A673 (cell line): ENCODE data around the gene DET1. TPM values are rescaled to one million over a fixed set of nuclear protein-coding genes. Genes with fewer than 3 reads are reported as not detected.

Experiments used
- BruUV-seq: library from RNA; stranded (reverse); fragments of 400-500 nt; replicated peaks from 2 replicates; lab custom pipeline; 2021; lab: Mats Ljungman, UMichigan
- CTCF ChIA-PET: fragments of 300-600 bp; sonication (Branson Sonifier 250); formaldehyde crosslinking; loops from one replicate; lab custom pipeline; 2022; ENCODE audit warnings: antibody characterized with exemption; lab: Charles Lee
- POLR2A ChIA-PET: fragments of 300-600 bp; sonication (Branson Sonifier 250); formaldehyde crosslinking; loops from one replicate; lab custom pipeline; 2022; ENCODE audit warnings: antibody characterized with exemption; ENCODE audit not compliant: low non-redundant PET; lab: Charles Lee
- DNase-seq: peaks from one replicate; pipeline ENCODE4 v3.0.0-alpha.2; 2015; ENCODE audit warnings: low spot score
- H3K27ac ChIP-seq: fragments of 200-600 bp; sonication (generic); 2 replicates; pipeline ENCODE4 v1.5.1; 2016; ENCODE audit warnings: mixed run types, low read depth, mild to moderate bottlenecking, mixed read lengths, antibody characterized with exemption, low read length; ENCODE audit not compliant: poor library complexity, severe bottlenecking
- H3K27me3 ChIP-seq: fragments of 200-600 bp; sonication (generic); replicated peaks from 2 replicates; pipeline ENCODE4 v1.6.1; 2017; ENCODE audit warnings: mixed run types, low read depth, mild to moderate bottlenecking, mixed read lengths, antibody characterized with exemption, low read length; ENCODE audit not compliant: insufficient read depth, poor library complexity
- H3K36me3 ChIP-seq: fragments of 200-600 bp; sonication (generic); 2 replicates; pipeline ENCODE4 v1.6.1; 2016; ENCODE audit warnings: mixed run types, mild to moderate bottlenecking, mixed read lengths, antibody characterized with exemption, low read length; ENCODE audit not compliant: insufficient read depth, poor library complexity, severe bottlenecking
- H3K4me1 ChIP-seq: fragments of 200-600 bp; sonication (generic); 2 replicates; pipeline ENCODE4 v1.6.1; 2017; ENCODE audit warnings: mixed run types, mild to moderate bottlenecking, mixed read lengths, antibody characterized with exemption, low read length; ENCODE audit not compliant: insufficient read depth, poor library complexity, severe bottlenecking
- H3K4me3 ChIP-seq: fragments of 200-600 bp; sonication (generic); 2 replicates; pipeline ENCODE4 v1.5.1; 2016; ENCODE audit warnings: low read depth, mixed run types, mild to moderate bottlenecking, mixed read lengths, low read length; ENCODE audit not compliant: poor library complexity, severe bottlenecking
- H3K9me3 ChIP-seq: fragments of 200-600 bp; sonication (generic); 2 replicates; pipeline ENCODE4 v1.6.1; 2016; ENCODE audit warnings: mixed run types, low read depth, mild to moderate bottlenecking, mixed read lengths, antibody characterized with exemption, low read length; ENCODE audit not compliant: poor library complexity, severe bottlenecking
- EZH2 ChIP-seq: fragments of 200-600 bp; sonication (generic); IDR thresholded peaks from 2 replicates; pipeline ENCODE4 v1.6.1; 2017; ENCODE audit warnings: borderline replicate concordance, low read depth, mild to moderate bottlenecking, mixed read lengths, antibody characterized with exemption, low read length; ENCODE audit not compliant: poor library complexity, severe bottlenecking
- intact Hi-C: fragments of 100-400 bp; cut with micrococcal nuclease; formaldehyde crosslinking; loops from one replicate; pipeline ENCODE4 v1.10.0; 2022; ENCODE audit not compliant: unreplicated experiment
- total RNA-seq: library from RNA; stranded (reverse); gene quantifications from 2 replicates; pipeline ENCODE4 v1.2.3, GENCODE V29; 2021
- TF ChIP-seq, protein P1 (sequence below): fragments of 300-800, 200-600 bp; sonication (generic); conservative IDR thresholded peaks from 2 replicates; pipeline ENCODE4 v1.5.1; 2017; ENCODE audit warnings: low read depth, mild to moderate bottlenecking, antibody characterized with exemption, low read length, moderate library complexity, mixed read lengths

Gene DET1
- total RNA-seq, 1 experiment from 2014 or later, result 7.7 TPM

DNA sequence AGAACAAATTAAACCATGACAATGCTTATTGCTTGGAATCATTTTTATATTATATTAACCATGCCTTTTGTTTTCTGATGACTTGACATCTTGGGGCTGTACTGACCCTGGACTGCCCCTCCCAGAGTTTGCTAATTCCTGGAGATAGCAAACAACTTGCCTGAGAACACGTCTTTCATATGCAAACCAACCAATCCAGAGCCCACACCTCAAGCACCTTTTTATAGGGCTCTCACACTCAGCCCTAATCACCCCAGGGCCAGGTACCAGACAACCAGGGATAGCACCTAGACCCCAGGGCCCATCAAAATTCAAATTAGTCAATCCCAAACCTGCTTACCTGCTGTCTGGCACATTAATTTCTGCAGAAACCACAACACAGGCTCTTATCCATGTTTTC, 42.0 kb downstream of the DET1 start:
- Histone ChIP-seq H3K9me3 (no peaks in the 10 kb centered on the region), H3K4me3 (no peak overlapping the region), H3K36me3 (no peaks in the 10 kb centered on the region), H3K4me1 (no peaks in the 10 kb centered on the region), H3K27ac (no peak overlapping the region), H3K27me3 (no peaks in the 10 kb centered on the region)
- no TSS peak for BruUV-seq
- CTCF ChIA-PET, result no interaction called here
- intact Hi-C loops, result no loop called here
- DNase-seq, result no peak
- TF ChIP-seq EZH2, result no peak
- TF ChIP-seq, protein P1, sequence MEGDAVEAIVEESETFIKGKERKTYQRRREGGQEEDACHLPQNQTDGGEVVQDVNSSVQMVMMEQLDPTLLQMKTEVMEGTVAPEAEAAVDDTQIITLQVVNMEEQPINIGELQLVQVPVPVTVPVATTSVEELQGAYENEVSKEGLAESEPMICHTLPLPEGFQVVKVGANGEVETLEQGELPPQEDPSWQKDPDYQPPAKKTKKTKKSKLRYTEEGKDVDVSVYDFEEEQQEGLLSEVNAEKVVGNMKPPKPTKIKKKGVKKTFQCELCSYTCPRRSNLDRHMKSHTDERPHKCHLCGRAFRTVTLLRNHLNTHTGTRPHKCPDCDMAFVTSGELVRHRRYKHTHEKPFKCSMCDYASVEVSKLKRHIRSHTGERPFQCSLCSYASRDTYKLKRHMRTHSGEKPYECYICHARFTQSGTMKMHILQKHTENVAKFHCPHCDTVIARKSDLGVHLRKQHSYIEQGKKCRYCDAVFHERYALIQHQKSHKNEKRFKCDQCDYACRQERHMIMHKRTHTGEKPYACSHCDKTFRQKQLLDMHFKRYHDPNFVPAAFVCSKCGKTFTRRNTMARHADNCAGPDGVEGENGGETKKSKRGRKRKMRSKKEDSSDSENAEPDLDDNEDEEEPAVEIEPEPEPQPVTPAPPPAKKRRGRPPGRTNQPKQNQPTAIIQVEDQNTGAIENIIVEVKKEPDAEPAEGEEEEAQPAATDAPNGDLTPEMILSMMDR, result no peak
- POLR2A ChIA-PET, result no interaction called here

DNA sequence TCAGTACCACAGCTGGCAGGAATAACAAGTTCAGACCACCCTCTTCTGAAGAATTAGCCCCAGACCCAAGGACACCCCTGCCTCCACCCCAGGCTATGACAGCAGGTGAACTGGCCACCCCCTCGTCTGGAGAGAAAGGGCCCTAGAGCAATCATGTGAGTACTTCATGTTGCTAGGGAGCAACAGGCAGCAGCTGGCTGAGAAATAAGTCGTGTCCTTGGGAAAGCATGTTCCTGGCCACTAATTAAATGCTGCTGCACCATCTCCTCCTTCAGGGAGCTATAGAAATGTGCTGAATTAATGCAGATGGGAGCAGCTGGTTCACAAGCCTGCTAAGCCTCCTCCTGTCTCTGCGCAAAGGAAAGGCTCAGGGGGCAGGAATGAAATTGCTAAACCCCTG, 47.5 kb downstream of the DET1 start:
- no peak for DNase-seq
- no peak overlapping the region for H3K4me3 ChIP-seq
- no peaks in the 10 kb centered on the region for H3K36me3 ChIP-seq
- H3K9me3 ChIP-seq, result no peaks in the 10 kb centered on the region
- H3K27me3 ChIP-seq, result no peaks in the 10 kb centered on the region
- no TSS peak for BruUV-seq
- TF ChIP-seq, protein P1, result no peak
- TF ChIP-seq EZH2, result no peak
- intact Hi-C loops, result no loop called here
- H3K4me1 ChIP-seq, result no peaks in the 10 kb centered on the region
- POLR2A ChIA-PET, result no interaction called here
- CTCF ChIA-PET, result no interaction called here
- H3K27ac ChIP-seq, result no peak overlapping the region

DNA sequence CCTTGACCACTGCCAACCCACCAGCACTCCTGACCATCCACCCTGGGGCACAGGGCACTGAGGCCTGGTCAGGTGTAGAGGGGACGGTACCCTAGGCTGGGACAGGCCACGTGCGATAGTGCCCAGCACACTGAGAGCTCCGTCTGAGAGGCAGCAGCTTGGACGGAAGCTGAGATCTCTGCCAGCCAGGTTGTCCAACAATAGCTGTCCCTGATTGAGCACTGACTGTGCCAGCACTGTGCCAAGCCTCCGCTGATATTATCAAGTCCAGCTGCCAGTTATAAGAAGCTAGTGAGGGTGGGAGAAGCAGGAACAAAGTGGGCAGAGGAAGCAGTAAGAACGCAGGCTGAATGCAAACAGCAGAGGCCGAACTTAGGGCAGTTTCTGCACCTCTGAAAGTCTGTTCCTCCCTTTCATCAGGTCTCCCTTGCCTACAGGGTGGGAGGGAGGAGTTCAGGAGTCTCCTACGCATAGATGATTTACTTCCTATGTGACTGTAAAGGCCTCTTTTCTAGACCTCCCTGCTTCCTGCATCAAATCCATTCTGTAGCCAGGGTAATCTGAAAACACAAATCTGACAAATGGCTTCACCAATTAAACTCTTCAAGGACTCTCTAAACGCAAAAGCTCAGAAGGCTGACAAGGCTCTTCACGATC, 49.2 kb downstream of the DET1 start:
- TF ChIP-seq, protein P1, result no peak
- no peak for TF ChIP-seq EZH2
- POLR2A ChIA-PET, result no interaction called here

More for the DNA sequence above, 49.2 kb downstream of the DET1 start:
- Histone ChIP-seq H3K4me3 (no peak overlapping the region), H3K27me3 (no peaks in the 10 kb centered on the region), H3K4me1 (no peaks in the 10 kb centered on the region), H3K9me3 (no peaks in the 10 kb centered on the region), H3K27ac (no peak overlapping the region), H3K36me3 (no peaks in the 10 kb centered on the region)
- intact Hi-C loops, result no loop called here
- no peak for DNase-seq
- CTCF ChIA-PET, result no interaction called here
- BruUV-seq, result no TSS peak
